ENCODE data around the gene NEK7. TPM values are rescaled to one million over a fixed set of nuclear protein-coding genes. Genes with fewer than 3 reads are reported as not detected.

The NEK7 gene
- total RNA-seq, 2 donors from 2014 or later: 168 to 228 TPM

DNA sequence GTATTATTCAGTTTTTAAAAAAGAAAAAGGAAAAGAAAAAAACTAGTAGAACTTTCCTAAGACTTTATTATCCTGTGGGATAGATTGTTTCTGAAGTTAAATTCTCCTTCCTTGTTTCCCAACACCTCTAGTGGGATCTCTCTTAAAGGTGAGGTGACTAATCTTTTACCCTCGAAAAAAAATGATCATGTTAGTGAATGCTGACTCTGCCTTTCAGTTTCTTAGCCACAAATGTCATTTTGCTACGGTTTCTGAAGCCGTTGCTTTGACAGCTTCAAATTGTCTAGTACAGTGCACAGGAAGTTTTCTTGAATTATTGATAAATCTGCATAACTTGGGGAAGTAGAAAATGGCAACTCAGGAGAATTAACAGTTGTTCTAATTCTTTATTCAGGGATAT lies 13.0 kb upstream of the NEK7 start:
- Histone ChIP-seq H3K27ac (no peak overlapping the region), H3K4me3 (no peak overlapping the region), H3K9me3 (no peaks in the 10 kb centered on the region), H3K27me3 (no peaks in the 10 kb centered on the region), H3K36me3 (no peaks in the 10 kb centered on the region), H3K4me1 (no peaks in the 10 kb centered on the region)
- TF ChIP-seq, protein P1, sequence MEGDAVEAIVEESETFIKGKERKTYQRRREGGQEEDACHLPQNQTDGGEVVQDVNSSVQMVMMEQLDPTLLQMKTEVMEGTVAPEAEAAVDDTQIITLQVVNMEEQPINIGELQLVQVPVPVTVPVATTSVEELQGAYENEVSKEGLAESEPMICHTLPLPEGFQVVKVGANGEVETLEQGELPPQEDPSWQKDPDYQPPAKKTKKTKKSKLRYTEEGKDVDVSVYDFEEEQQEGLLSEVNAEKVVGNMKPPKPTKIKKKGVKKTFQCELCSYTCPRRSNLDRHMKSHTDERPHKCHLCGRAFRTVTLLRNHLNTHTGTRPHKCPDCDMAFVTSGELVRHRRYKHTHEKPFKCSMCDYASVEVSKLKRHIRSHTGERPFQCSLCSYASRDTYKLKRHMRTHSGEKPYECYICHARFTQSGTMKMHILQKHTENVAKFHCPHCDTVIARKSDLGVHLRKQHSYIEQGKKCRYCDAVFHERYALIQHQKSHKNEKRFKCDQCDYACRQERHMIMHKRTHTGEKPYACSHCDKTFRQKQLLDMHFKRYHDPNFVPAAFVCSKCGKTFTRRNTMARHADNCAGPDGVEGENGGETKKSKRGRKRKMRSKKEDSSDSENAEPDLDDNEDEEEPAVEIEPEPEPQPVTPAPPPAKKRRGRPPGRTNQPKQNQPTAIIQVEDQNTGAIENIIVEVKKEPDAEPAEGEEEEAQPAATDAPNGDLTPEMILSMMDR (IDR thresholded peaks at IDR 0.05): no peak
- DNase-seq (ENCODE audit: low spot score): no peak

DNA sequence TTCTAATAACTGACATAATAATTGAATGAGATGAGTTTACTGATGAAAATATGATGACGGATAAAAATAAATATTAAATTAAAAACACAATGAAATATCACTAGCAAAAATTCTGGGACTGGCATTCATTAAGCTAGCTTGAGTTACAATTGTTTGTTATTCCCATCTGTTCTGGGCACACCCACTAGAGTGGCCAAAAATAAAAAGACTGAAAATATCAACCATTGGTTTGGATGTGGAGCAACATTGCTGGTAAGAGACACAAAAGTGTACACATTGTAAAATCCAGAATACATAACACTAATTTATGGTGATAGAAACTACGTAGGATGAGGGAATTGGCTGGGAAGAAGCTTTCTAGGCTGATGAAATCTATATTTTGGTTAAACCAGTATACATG lies 9.6 kb upstream of the NEK7 start:
- H3K27ac ChIP-seq: no peak overlapping the region
- no peaks in the 10 kb centered on the region for H3K9me3 ChIP-seq
- peaks cover 0 to 5% of the 10 kb centered on the region in 2 donors for H3K4me1 ChIP-seq
- no peak for DNase-seq (ENCODE audit: low spot score)
- H3K36me3 ChIP-seq: no peaks in the 10 kb centered on the region
- H3K4me3 ChIP-seq: no peak overlapping the region
- TF ChIP-seq, protein P1 (IDR thresholded peaks at IDR 0.05): no peak
- no peaks in the 10 kb centered on the region for H3K27me3 ChIP-seq

DNA sequence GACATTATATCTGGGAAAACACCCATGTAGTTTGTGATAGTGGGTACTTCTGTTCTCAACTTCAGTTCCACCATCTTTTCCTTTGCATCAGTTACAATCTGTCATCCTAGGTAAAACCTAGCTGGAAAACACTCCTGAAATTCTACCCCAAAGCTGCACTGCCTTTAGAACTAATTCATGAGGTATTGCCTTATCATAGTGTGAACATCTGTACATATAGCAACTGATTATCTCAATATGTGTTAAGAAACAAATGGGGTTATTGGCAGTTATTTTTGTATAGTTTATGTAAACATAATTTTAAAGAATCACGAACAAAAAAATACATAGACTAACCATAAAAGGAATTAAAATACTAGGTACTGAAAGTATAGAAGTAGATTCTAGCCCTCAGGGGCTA lies 6.4 kb upstream of the NEK7 start:
- no peaks in the 10 kb centered on the region for H3K36me3 ChIP-seq
- DNase-seq (ENCODE audit: low spot score): no peak
- peaks cover 0 to 37% of the 10 kb centered on the region in 2 donors for H3K4me1 ChIP-seq
- no peaks in the 10 kb centered on the region for H3K27me3 ChIP-seq
- H3K9me3 ChIP-seq: no peaks in the 10 kb centered on the region
- TF ChIP-seq, protein P1 (IDR thresholded peaks at IDR 0.05): no peak
- H3K27ac ChIP-seq: no peak overlapping the region
- H3K4me3 ChIP-seq: no peak overlapping the region

DNA sequence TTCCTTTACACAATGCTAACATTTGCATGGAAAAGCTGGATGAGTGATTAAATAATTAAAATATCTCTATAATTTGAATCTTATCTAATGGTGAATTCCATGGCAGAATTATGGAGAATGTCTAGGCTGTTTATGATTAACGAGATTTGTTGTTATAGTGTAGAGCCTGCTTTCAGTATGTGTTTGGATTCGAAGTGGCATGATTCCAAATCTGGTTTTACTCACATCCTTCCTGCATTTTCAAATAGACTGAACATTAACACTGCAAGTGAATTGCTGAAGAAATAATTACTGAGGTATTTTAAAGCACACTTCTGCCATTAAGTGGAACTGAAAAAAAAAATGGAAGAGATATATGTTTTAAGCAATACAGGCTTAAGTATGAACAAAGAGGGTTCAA lies 5.1 kb upstream of the NEK7 start:
- H3K27ac ChIP-seq: no peak overlapping the region
- DNase-seq (ENCODE audit: low spot score): no peak
- TF ChIP-seq, protein P1 (IDR thresholded peaks at IDR 0.05): no peak

DNA sequence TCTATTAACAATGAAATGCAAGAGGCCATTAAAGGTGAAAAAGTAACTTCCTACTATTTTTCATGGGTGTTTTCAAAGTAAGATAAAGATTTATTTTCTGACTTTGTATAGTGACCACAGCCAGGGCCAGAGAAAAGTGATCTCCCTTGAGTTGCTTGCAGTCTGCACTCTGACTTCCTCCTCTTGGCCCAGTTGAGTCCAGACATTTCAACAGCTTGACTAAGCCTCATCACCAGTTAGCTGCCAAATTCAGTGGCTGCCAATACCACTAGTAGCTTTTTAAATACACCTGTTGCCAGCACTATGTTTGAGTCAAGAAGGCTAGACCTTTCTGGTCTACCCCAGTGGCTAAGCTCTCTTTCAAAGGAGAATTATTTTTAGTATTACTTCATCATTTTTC lies 3.7 kb upstream of the NEK7 start:
- H3K4me3 ChIP-seq: no peak overlapping the region
- H3K4me1 ChIP-seq: peaks cover 0 to 49% of the 10 kb centered on the region in 2 donors
- no peaks in the 10 kb centered on the region for H3K9me3 ChIP-seq
- H3K27ac ChIP-seq: peak overlapping the region in 1 of 2 donors; percentile 68
- DNase-seq (ENCODE audit: low spot score): peak; percentile 79
- TF ChIP-seq, protein P1 (IDR thresholded peaks at IDR 0.05): no peak
- no peaks in the 10 kb centered on the region for H3K27me3 ChIP-seq
- no peaks in the 10 kb centered on the region for H3K36me3 ChIP-seq

More for the DNA sequence above, 5.1 kb upstream of the NEK7 start:
- H3K9me3 ChIP-seq: no peaks in the 10 kb centered on the region
- peaks cover 0 to 46% of the 10 kb centered on the region in 2 donors for H3K4me1 ChIP-seq
- no peaks in the 10 kb centered on the region for H3K27me3 ChIP-seq
- H3K4me3 ChIP-seq: no peak overlapping the region
- no peaks in the 10 kb centered on the region for H3K36me3 ChIP-seq

DNA sequence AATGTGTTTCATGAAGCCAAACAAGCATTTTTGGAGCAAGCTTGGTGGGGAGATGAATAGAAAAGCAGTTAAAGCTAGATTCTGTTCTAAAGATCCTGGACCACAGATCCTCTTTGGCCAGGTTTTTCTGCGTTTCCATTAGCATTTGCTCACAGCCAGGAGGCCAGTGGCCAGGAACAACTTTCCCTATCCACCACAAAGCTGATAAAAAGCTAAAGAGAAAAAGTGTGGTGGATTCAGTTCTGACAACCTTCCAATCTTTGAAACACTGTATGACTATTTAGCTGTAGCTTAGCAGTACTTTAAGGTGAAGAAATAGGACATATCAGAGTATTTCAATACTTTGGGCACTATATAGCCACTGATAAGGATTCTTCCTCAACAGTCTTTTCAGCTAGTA lies 3.0 kb upstream of the NEK7 start:
- DNase-seq (ENCODE audit: low spot score): no peak
- Histone ChIP-seq H3K27ac (peak overlapping the region in 1 of 2 donors; percentile 68), H3K27me3 (no peaks in the 10 kb centered on the region), H3K9me3 (no peaks in the 10 kb centered on the region), H3K4me3 (no peak overlapping the region), H3K36me3 (no peaks in the 10 kb centered on the region), H3K4me1 (peaks cover 0 to 54% of the 10 kb centered on the region in 2 donors)
- TF ChIP-seq, protein P1 (IDR thresholded peaks at IDR 0.05): no peak

All from right atrium auricular region (tissue), 2 donors.